ENCODE measurements around the gene TNFRSF4.
"Not testable (repeated sequence)": the region's sequence is repeated elsewhere in the genome, so short reads cannot be mapped to it uniquely, and the experiment has no call there.

Gene TNFRSF4

DNA sequence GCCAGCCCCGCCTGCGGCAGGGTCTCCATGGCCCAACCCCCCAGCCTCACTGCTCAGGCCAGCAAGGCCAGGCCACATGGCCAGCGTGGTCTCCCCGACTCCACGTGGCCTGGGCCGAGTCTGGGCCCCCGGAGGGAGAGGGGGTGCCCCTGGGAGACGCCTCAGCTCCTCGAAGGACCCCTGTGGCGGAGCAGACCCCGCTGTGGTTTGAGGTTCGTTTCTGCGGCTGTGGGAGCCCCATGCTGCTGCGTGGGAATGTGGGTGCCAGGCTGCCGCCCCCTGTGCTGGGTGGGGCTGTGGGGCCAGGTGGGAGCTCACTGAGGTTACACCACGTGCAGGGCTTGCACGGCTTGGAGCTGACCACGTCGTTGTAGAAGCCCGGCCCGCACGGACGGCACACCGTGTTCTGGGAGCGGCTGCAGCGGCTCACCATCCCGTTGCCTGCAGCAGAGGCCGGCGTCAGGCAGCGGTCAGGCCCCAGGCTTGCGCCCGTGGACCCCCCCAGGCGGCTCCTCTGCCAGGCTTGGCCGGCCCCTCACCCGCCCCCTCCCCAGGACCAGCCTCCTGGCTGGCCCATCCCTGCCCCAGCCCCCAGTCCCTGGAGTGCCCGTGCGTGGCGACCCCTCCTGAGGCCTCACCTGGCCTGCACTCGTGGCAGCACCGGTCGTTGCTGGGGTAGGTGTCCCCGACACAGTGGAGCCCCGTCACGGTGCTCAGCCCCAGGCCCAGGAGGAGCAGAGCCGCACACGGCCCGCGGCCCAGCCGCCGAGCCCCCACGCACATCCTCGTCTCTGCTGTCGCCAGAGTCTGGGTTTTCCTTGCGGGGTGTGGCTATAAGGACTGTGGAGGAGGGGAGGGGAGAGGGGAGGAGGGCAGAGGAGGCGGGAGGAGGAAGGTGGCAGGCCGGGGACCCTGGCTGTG is at the start of gene TNFRSF4:
TNFRSF4 (minus strand) TSS at position 809 of the 921 bp plus-strand sequence; CDS start at position 783, 26 bp downstream.
- no peak for DNase-seq

DNA sequence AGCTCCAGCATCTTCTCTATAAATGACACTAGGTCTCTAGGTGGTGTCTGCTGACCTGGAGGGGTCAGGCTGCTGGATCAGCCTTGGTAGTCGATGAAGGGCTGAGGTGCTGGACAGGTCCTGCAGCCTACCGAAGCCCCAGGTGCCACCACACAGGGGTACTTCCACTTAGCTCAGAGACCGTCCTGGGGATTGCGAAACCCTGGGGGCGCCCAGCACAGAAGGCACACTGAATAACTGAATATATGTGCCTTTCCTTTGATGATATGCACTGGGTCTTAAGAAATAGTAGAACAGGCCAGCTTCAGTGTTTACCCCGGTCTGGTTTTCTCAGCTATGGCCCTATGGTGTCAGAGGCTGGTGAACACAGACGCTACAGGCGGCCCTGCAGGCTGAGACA is 48.8 kb upstream of the TNFRSF4 start:
- DNase-seq = no peak

DNA sequence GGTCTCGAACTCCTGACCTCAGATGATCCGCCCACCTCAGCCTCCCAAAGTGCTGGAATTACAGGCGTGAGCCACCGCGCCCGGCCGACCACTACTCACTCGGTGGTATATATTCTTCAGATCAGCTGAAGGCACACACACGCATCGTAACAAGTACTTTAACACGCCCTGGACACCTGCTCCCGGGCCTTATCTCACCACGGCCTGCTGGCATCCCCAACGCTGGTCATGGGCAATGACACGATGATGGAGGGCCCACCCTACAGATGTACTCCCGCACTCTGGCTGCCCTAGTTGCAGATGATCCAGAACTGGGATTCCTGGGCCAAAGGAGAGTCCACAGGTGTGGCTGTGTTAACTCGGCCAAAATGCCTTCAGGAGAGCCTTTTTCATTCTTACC is 48.1 kb upstream of the TNFRSF4 start:
- DNase-seq = no peak

DNA sequence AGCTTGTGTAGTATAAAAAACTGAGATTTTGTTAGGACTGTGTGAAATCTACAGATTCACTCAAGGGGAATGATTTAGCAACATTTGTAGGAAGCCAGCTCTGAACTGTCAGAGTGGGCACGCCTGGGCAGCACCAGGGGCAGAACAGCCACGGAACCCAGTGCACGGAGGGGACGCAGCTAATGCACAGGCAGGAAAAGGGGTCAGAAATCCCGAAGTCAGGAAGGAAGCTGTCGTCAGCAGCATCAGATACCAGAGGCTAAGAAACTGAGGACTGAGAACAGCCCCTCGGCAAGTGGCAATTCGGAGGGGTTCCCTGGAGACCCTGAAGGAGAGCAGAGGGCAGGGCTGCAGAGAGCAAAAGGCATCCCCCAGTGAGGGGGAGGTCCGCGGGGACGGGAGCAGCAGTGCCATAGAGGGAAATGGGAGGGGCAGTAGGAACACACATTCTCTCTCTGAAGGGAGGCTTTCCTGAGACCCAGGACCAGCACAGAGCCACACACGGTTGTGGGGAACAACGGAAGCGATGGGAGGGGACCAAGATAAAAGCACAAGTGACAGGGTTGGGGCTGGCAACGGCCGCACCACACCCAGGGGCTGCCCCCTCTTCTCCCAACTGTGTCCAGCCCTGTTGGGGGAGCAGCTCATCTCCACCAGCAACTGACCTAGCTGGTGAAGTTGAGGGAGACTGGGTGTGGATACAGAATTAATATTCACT is 47.0 kb upstream of the TNFRSF4 start:
- DNase-seq = no peak

DNA sequence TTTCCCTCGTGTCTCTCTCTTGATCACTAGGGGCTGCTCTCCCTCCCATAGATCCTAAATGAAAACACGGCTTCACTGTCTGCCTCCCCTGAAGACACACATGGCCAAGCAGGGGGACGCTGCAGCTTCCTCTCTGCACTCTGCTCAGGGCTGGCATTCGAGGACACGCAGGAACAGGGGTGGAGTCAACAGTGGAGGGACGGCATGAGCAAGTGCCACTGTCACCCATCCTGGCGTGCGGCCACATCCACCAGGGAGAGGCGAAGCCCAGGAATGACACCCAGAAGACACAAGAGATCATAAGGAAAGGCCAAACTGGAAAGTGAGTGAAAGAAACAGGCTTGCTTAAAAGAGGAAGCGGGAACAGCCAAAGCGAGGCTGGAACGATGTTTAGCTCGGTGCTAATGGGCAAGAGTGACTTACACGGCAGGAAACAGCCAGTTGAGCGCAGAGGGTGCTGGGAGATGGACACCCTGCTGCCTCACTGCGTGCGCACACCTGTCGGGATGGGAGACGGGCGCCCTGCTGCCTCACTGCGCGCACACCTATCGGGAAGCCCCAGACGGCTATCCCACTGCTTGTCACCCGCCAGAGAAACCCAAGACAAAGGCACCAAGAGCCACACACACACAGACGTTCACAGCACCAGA is 46.1 kb upstream of the TNFRSF4 start:
- DNase-seq = no peak

DNA sequence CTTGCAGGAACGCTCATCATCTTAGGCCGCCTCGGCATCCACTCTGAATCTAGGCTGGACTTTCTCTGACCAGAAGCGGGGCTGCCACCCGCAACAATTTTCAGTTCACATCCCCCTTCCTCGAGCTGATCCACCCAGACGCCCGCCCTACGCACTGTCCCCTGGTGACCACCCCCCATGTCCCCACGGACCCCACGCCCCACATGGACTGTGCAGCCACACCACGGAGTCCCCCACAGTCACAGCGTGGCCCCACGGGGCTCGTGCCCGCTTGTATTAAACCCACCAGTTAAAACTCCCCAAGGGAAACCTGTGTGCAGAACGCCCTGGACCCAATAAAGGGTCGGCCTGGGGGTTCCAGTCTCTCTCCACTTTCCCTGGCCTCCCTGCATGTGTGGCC is 45.6 kb upstream of the TNFRSF4 start:
- no peak for DNase-seq

DNA sequence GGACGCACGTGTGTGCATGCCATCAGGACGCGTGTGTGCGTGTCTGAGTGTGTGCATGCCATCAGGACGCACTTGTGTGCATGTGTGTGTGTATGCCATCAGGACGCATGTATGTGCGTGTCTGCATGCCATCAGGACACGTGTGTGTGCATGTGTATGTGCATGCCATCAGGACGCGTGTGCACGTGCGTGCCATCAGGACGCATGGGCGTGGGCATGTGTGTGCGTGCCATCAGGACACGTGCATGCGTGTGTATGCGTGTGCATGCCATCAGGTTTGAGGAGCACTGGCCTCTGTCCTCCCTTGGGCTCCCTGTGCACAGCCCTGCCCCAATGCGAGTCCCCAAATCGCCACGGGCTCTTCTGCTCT is 45.2 kb upstream of the TNFRSF4 start:
- no peak for DNase-seq

DNA sequence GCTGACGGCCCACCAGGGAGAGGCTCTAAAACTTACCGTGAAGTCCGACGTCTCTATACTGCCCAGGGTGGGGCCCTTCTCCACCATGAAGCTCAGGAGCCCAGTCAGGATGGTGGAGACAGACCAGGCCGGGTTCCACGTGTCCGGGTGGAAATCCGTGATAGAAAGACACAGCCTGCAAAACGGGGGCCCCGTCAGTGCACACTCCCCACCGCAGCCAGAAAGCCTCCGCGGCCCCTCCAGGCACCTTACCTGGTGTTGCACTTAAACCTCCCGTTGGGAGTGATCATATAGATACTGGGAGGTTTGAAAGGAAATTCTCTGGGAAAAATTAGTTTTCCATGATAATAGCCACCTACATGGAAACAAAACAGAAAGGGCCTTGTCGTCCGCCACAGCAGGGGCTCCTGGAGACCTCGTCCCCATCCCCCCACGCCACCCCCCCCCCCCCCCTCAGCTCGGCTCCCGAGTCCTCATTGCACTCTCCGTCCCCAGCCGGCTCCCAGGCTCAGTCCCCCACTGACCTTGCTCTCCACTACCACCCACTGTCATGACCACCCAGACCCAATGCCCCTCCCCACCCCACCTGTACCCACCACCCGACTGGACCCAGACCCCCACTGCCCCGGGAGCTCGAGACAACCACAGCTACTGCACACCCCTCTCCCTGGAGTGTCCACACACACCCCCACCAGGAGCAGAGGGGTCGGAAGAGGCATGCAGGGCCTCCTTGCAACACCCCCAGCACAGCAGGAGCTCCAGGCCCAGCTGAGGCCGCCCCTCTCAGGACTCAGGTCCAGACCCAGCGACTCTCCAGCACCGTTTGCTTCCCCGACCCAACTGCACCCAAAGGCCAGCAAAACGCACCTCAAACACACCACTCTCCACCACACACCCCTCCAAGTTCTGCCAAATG is 43.3 kb upstream of the TNFRSF4 start:
- DNase-seq = no peak

- no peak for DNase-seq
Observed at GRCh38 chr1:1255611-1256010, 41.7 kb upstream of the TNFRSF4 start.

GRCh38 chr1:1255078-1255477 is 41.1 kb upstream of the TNFRSF4 start:
- DNase-seq = no peak

DNA sequence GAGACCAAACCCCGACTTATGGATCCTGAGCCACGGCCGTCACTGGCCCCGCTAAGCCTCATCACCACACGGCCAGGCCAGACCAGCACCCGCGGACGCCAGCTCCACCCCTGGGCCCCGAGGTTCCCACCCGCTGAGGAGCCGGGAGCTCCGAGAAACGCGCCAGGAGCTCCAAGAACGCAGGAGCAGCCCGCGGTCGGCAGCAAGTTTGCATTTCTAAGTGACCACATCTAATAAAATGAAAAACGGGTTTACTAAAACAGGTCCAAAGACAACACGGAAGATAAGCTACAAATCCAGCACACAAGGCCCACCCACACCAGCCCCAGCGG is 40.7 kb upstream of the TNFRSF4 start:
- no peak for DNase-seq

DNA sequence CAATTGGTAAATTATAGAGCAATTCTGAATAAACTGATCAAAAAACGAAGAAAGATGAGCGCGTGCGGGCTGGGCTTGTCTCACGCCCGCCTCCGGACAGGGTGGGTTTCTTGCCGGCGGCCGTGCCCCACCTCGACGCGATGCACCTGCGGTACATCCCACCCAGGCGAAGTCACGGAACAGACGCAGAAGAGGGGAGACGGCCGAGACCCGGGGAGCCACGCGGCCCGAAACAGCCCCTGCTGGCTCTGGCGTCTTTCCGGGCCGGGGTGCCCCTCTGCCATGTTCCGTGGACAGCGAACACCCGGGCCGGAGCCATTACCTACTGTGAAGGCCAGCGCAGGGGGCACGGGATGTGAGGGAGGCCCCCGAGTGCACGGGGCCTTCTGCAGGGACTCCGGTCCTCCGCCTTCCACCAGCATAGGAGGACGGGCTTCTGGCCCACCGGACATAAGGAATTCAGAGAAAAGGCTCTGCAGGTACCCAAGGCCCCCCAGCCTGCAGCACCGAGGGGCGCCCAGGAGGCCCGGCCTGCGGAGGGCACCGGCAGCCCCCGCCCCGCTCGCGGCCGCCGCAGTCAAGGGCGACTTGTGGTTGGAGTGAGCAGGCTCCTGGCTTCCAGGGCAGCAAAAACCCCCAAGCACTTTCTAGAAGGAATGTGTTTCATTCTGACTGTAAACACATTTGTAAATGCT is 40.2 kb upstream of the TNFRSF4 start:
- no peak for DNase-seq

DNA sequence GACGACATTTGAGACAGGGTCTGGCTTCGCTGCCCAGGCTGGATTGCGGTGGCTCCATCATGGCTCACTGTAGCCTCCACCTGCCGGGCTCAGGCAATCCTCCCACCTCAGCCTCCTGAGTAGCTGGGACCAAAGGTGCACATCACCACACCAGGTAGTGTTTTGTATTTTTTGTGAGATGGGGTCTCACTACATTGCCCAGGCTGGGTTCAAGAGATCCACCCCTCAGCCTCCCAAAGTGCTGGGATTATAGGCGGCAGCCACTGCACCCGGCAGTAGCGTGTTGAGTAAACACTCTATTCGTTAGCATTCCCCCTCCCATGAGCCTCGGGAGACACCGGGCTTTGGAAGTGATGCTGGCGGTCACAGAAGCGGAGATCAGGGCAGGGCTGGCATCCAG is 39.4 kb upstream of the TNFRSF4 start:
- DNase-seq = no peak

GRCh38 chr1:1250786-1251284 is 36.9 kb upstream of the TNFRSF4 start:
- no peak for DNase-seq

DNA sequence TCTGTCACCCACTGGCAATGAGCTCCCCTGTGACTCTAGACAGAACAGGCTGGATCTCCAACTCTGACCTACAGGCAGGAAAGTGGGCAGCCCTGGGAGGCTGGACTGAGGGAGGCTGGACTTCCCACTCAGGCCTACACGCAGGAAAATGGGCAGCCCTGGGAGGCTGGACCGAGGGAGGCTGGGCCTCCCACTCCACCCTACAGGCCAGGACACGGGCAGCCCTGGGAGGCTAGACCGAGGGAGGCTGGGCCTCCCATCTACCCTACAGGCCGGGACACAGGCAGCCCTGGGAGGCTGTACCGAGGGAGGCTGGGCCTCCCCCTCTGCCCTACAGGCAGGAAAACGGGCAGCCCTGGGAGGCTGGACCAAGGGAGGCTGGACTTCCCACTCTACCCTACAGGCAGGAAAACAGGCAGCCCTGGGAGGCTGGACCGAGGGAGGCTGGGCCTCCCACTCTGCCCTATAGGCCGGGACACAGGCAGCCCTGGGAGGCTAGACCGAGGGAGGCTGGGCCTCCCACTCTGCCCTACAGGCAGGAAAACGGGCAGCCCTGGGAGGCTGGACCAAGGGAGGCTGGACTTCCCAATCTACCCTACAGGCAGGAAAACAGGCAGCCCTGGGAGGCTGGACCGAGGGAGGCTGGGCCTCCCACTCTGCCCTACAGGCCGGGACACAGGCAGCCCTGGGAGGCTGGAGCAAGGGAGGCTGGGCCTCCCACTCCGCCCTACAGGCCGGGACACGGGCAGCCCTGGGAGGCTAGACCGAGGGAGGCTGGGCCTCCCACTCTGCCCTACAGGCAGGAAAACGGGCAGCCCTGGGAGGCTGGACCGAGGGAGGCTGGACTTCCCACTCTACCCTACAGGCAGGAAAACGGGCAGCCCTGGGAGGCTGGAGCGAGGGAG is 34.3 kb upstream of the TNFRSF4 start:
- not testable (repeated sequence) for DNase-seq

DNA sequence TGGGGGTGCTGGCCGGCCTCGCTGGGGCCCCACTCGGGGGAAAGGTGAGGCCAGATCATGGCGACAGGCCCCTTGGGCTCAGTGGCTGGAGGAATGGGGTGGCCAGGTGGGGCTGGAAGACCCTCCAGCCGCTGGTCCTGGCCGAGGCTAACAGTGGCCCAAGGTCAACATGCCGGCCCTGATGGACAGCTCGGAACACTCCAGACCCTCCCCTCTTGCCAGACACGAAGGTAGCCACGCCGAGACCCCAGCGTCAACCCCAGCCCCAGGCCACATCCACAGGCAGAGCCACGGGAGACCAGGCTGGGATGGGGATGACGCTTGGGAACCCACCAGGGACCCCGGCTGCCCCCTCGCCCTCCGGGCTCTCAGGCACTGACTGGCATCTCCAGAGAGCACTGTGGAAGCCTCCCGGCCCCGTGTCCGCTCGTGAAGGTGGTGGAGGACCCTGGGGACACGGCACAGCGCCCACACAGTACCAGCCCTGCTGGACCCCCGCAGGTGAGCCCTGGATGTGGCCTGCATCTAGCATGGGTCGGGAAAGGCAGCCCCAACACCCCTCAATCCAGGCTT is 33.5 kb upstream of the TNFRSF4 start:
- no peak for DNase-seq

- no peak for DNase-seq
Observed at GRCh38 chr1:1246577-1247340, 32.8 kb upstream of the TNFRSF4 start, which contains the start of gene C1QTNF12. TSS of gene C1QTNF12 (minus strand) at chr1:1246722. CDS start at chr1:1246690, 32 bp downstream.

DNA sequence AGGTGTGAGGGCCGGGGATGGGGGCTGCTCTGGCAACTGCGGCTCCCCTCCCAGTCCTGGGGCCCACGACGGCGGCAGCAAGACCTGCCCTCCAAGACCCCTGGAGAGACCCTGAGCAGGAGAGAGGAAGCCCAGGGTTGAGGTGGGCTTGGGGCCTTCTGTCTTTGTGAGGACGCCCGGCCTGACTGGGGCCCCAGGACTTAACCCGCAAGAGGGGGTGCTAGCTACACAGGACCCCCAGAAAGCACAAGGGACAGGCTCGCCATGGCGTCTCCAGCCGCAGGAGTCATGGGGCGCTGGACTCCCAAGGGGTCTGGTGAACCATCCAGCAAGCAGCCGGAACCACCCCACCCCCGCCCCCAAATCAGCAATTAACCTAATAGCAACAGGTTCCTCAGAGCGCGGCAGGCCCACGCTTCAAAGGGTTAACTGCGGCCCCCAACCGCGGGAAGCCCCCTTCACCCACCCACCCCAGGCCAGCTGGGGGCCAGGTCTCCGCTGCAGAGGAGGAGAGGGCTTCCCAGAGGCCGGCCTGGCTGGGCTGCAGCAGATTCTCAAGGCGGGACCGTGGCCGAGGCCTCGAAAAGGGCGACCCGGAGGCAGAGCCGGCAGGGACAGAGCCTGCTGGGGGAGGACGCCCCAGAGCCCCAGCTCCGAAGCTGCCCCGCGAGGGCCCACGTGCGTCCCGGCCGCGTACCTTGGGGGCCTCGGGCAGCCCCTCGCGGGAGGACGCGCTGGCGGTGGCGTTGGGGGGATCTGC is 32.0 kb upstream of the TNFRSF4 start:
- no peak for DNase-seq

Data from fibroblast of skin of right biceps (primary cell).